ENCODE results near the gene NFATC4.
"Not testable (repeated sequence)": the region's sequence is repeated elsewhere in the genome, so short reads cannot be mapped to it uniquely, and the experiment has no call there.

Gene NFATC4

GRCh38 chr14:24387579-24387978, 19.6 kb downstream of the NFATC4 start:
- ATAC-seq (replicated peaks; ENCODE audit: extremely low read depth, poor library complexity, severe bottlenecking); H3K9me3 Mint-ChIP-seq; H3K4me3 Mint-ChIP-seq; H3K36me3 Mint-ChIP-seq (ENCODE audit: insufficient read depth); H3K4me1 Mint-ChIP-seq; DNase-seq (ENCODE audit: low spot score in 2 of 2); H3K27ac Mint-ChIP-seq (ENCODE audit: low read depth): not testable (repeated sequence)
- peaks cover 41% of the 10 kb centered on the region for H3K27me3 Mint-ChIP-seq

- Mint-ChIP-seq H3K27ac (ENCODE audit: low read depth) (no peak overlapping the region), H3K4me1 (no peaks in the 10 kb centered on the region), H3K27me3 (peaks cover 44% of the 10 kb centered on the region), H3K4me3 (no peak overlapping the region), H3K9me3 (no peaks in the 10 kb centered on the region), H3K36me3 (ENCODE audit: insufficient read depth) (no peaks in the 10 kb centered on the region)
- ATAC-seq (replicated peaks; ENCODE audit: extremely low read depth, poor library complexity, severe bottlenecking) (no peak), DNase-seq (ENCODE audit: low spot score in 2 of 2) (no peak)
Measured at GRCh38 chr14:24388474-24389179, 20.6 kb downstream of the NFATC4 start.

GRCh38 chr14:24389226-24389848, 21.4 kb downstream of the NFATC4 start:
- Mint-ChIP-seq H3K27me3 (peaks cover 44% of the 10 kb centered on the region), H3K9me3 (no peaks in the 10 kb centered on the region), H3K4me1 (no peaks in the 10 kb centered on the region), H3K36me3 (ENCODE audit: insufficient read depth) (no peaks in the 10 kb centered on the region), H3K27ac (ENCODE audit: low read depth) (no peak overlapping the region), H3K4me3 (no peak overlapping the region)
- no peak for DNase-seq (ENCODE audit: low spot score in 2 of 2)
- ATAC-seq (replicated peaks; ENCODE audit: extremely low read depth, poor library complexity, severe bottlenecking): no peak

- DNase-seq (ENCODE audit: low spot score in 2 of 2) (no peak), ATAC-seq (replicated peaks; ENCODE audit: extremely low read depth, poor library complexity, severe bottlenecking) (no peak)
- no peak overlapping the region for H3K4me3 Mint-ChIP-seq
- peaks cover 44% of the 10 kb centered on the region for H3K27me3 Mint-ChIP-seq
- H3K36me3 Mint-ChIP-seq (ENCODE audit: insufficient read depth): no peaks in the 10 kb centered on the region
- no peaks in the 10 kb centered on the region for H3K4me1 Mint-ChIP-seq
- H3K9me3 Mint-ChIP-seq: no peaks in the 10 kb centered on the region
- no peak overlapping the region for H3K27ac Mint-ChIP-seq (ENCODE audit: low read depth)
Measured at GRCh38 chr14:24390701-24391468, 22.9 kb downstream of the NFATC4 start.

DNA sequence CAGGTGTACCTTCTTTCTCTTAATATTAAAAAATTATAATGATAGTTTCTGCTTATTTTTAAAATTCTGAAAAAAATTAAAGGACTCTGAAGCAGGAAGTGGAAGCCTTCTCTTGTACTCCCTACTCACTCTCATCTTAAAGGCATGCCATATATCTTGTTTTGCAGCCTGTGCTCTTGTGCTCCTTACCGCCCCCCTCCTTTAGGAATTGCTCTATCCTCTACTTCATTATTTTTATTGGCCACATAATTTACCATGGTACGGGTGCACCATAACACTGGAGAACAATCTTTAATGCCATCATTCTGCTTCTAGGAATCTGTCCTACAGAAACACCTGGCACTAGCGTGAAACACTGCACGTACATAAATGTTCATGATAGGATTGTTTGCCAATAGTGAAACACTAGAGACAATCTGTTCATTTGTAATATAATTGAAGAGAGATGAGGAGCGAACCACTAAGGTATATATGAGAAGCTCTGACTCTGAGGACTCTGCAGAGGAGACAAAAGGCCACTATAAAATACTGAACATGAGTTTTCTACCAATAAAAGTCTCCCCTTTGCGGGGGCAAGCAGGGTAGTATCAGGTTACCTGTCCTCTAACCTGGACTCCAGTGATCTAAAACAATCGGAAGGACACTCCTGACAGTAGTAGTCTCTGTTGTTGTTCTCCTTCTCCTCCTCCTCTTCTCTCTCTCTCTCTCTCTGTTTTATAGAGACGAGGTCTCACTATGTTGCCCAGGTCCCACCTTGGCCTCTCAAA, 24.5 kb downstream of the NFATC4 start:
- no peak overlapping the region for H3K4me3 Mint-ChIP-seq
- no peak overlapping the region for H3K27ac Mint-ChIP-seq (ENCODE audit: low read depth)
- no peaks in the 10 kb centered on the region for H3K36me3 Mint-ChIP-seq (ENCODE audit: insufficient read depth)
- DNase-seq (ENCODE audit: low spot score in 2 of 2): no peak
- no peaks in the 10 kb centered on the region for H3K9me3 Mint-ChIP-seq
- H3K27me3 Mint-ChIP-seq: peaks cover 44% of the 10 kb centered on the region
- no peaks in the 10 kb centered on the region for H3K4me1 Mint-ChIP-seq
- ATAC-seq (replicated peaks; ENCODE audit: extremely low read depth, poor library complexity, severe bottlenecking): no peak

- Mint-ChIP-seq H3K27me3 (peaks cover 38% of the 10 kb centered on the region), H3K4me1 (peaks cover under 1% of the 10 kb centered on the region), H3K9me3 (no peaks in the 10 kb centered on the region), H3K27ac (ENCODE audit: low read depth) (no peak overlapping the region), H3K36me3 (ENCODE audit: insufficient read depth) (no peaks in the 10 kb centered on the region), H3K4me3 (no peak overlapping the region)
- DNase-seq (ENCODE audit: low spot score in 2 of 2) (no peak), ATAC-seq (replicated peaks; ENCODE audit: extremely low read depth, poor library complexity, severe bottlenecking) (no peak)
Measured at GRCh38 chr14:24394275-24394674, 26.3 kb downstream of the NFATC4 start.

GRCh38 chr14:24395609-24396582, 27.9 kb downstream of the NFATC4 start:
- no peak overlapping the region for H3K4me3 Mint-ChIP-seq

DNA sequence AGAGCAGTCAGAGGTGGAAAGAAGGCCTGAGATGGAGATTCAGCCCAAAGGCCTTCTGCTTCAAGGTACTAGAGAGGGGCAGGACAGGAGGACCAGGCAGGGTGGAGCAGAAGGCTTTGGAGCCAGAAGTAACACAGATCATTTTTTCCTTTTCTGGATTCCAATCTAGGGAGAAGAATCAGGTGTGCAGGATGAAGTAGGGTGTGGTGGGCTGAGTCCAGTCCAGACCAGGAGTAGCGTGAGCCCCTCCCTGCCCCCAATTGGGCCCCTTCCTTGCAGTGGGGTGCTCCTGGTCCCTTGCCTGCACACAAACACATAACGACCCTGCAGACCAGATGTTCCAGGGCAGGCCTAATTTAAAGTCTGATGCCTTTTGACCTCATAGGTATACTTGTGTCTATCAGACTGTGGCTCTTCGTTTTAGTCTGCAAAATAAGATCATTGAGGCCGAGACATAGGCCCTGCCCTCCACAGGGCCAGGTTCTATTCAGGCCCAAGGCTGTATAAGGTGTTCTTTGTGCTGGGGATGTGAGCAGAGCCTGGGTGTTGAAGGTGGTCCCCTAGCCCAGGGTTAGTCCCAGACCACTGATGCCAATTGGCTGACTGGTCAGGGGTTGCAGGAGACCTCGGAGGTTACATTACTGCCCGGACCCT, 29.8 kb downstream of the NFATC4 start:
- Mint-ChIP-seq H3K4me3 (peak overlapping the region; percentile 42), H3K9me3 (no peaks in the 10 kb centered on the region), H3K27me3 (peaks cover 27% of the 10 kb centered on the region), H3K36me3 (ENCODE audit: insufficient read depth) (peaks cover 1% of the 10 kb centered on the region), H3K27ac (ENCODE audit: low read depth) (no peak overlapping the region), H3K4me1 (peaks cover 5% of the 10 kb centered on the region)
- ATAC-seq (replicated peaks; ENCODE audit: extremely low read depth, poor library complexity, severe bottlenecking): no peak
- DNase-seq (ENCODE audit: low spot score in 2 of 2): no peak

More at GRCh38 chr14:24395609-24396582, 27.9 kb downstream of the NFATC4 start:
- DNase-seq (ENCODE audit: low spot score in 2 of 2) (no peak), ATAC-seq (replicated peaks; ENCODE audit: extremely low read depth, poor library complexity, severe bottlenecking) (no peak)
- Mint-ChIP-seq H3K27me3 (peaks cover 36% of the 10 kb centered on the region), H3K27ac (ENCODE audit: low read depth) (no peak overlapping the region), H3K4me1 (peaks cover 5% of the 10 kb centered on the region), H3K36me3 (ENCODE audit: insufficient read depth) (peaks cover 1% of the 10 kb centered on the region), H3K9me3 (no peaks in the 10 kb centered on the region)

DNA sequence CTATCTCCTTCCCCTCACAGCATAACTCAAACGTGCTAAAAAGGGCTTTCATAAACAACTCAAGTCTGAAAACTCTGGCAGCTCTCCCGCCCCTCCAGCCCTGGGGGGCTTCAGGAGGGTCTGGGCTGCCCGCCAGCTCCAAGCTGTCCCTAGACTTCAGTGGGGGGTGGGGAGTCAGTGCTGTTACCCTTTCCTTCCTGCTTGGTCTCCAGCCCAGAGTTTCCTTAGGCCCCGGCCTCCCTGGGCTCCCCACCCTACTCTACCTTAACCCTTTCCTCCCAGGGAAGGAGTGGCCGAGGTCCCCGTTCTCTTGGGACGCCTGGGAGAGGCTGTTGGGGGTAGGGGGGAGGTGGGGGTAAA, 30.3 kb downstream of the NFATC4 start:
- Mint-ChIP-seq H3K9me3 (no peaks in the 10 kb centered on the region), H3K4me3 (no peak overlapping the region), H3K36me3 (ENCODE audit: insufficient read depth) (peaks cover 1% of the 10 kb centered on the region), H3K27ac (ENCODE audit: low read depth) (no peak overlapping the region), H3K27me3 (peaks cover 30% of the 10 kb centered on the region), H3K4me1 (peaks cover 5% of the 10 kb centered on the region)
- no peak for ATAC-seq (replicated peaks; ENCODE audit: extremely low read depth, poor library complexity, severe bottlenecking)
- DNase-seq (ENCODE audit: low spot score in 2 of 2): no peak

DNA sequence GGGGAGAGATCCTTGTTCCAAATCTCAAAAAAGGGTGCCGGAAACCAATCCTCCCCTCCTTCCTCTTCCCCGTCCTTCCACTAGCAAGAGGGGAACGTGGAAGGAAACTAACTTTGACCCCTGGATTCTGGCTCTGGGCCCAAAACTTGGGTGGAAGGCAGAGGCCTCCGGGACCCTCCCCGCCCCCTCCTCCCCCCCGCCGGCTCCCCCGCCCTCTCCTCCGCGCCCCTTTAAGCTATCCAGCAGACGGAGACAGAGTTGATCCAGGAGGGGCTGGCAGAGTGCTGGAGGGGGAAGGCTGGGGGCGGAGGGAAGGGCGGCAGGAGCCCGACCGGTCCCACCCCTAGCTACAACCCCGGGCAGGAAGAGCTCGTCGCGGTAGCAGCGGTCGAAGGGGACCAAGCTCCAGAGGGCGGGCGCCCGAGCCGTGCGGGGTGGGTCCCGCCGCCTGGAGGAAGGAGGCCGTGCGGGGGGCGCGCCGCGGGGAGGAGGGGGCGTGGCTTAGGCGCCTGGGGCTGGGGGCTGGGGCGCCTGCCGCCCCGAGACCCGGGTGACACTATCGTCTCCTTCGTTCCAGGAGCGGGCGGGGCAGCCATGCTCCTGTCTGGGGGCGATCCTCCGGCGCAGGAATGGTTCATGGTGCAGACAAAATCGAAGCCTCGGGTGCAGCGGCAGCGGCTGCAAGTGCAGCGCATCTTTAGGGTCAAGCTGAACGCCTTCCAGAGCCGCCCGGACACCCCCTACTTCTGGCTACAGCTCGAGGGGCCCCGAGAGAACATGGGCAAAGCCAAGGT, 30.9 kb downstream of the NFATC4 start, which contains the start of gene NYNRIN:
Gene NYNRIN, plus strand, starts transcription at position 351 of the 794 bp plus-strand sequence. Its CDS starts 244 bp downstream, at position 595.
- peaks cover 1% of the 10 kb centered on the region for H3K36me3 Mint-ChIP-seq (ENCODE audit: insufficient read depth)
- no peak within 1 kb of the TSS for H3K27ac Mint-ChIP-seq (ENCODE audit: low read depth)
- H3K9me3 Mint-ChIP-seq: no peaks in the 10 kb centered on the region
- peak; percentile 64 for ATAC-seq (replicated peaks; ENCODE audit: extremely low read depth, poor library complexity, severe bottlenecking)
- peaks cover 5% of the 10 kb centered on the region for H3K4me1 Mint-ChIP-seq
- H3K27me3 Mint-ChIP-seq: peaks cover 36% of the 10 kb centered on the region
- H3K4me3 Mint-ChIP-seq: peak within 1 kb of the TSS; percentile 70
- DNase-seq (ENCODE audit: low spot score in 2 of 2): no peak

- no peak for ATAC-seq (replicated peaks; ENCODE audit: extremely low read depth, poor library complexity, severe bottlenecking)
- no peak for DNase-seq (ENCODE audit: low spot score in 2 of 2)
- no peak overlapping the region for H3K27ac Mint-ChIP-seq (ENCODE audit: low read depth)
- H3K9me3 Mint-ChIP-seq: no peaks in the 10 kb centered on the region
- H3K27me3 Mint-ChIP-seq: peaks cover 41% of the 10 kb centered on the region
- H3K4me1 Mint-ChIP-seq: peaks cover 5% of the 10 kb centered on the region
- H3K36me3 Mint-ChIP-seq (ENCODE audit: insufficient read depth): peaks cover 1% of the 10 kb centered on the region
- peak overlapping the region; percentile 70 for H3K4me3 Mint-ChIP-seq
Measured at GRCh38 chr14:24399447-24399822, 31.5 kb downstream of the NFATC4 start.
